Loucy (cell line): ENCODE results near the gene MYLK3.

Experiments used
- EZH2phosphoT487 ChIP-seq: fragments of 200-600 bp; IDR thresholded peaks from 2 replicates; pipeline ENCODE4 v1.6.1; 2018; ENCODE audit warnings: antibody characterized with exemption, mild to moderate bottlenecking, moderate library complexity, borderline replicate concordance
- TF ChIP-seq, protein P1 (sequence below): fragments of 200-600 bp; sonication (generic); conservative IDR thresholded peaks from 2 replicates; pipeline ENCODE4 v1.5.1; 2014; ENCODE audit warnings: mild to moderate bottlenecking, antibody characterized with exemption, low read length

GRCh38 chr16:46730801-46731690, 17.1 kb downstream of the MYLK3 start:
- TF ChIP-seq, protein P1, sequence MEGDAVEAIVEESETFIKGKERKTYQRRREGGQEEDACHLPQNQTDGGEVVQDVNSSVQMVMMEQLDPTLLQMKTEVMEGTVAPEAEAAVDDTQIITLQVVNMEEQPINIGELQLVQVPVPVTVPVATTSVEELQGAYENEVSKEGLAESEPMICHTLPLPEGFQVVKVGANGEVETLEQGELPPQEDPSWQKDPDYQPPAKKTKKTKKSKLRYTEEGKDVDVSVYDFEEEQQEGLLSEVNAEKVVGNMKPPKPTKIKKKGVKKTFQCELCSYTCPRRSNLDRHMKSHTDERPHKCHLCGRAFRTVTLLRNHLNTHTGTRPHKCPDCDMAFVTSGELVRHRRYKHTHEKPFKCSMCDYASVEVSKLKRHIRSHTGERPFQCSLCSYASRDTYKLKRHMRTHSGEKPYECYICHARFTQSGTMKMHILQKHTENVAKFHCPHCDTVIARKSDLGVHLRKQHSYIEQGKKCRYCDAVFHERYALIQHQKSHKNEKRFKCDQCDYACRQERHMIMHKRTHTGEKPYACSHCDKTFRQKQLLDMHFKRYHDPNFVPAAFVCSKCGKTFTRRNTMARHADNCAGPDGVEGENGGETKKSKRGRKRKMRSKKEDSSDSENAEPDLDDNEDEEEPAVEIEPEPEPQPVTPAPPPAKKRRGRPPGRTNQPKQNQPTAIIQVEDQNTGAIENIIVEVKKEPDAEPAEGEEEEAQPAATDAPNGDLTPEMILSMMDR, result no peak
- no peak for TF ChIP-seq EZH2phosphoT487
